Measurements from ENCODE around the gene NIPA2. TPM values are rescaled to one million over a fixed set of nuclear protein-coding genes. Genes with fewer than 3 reads are reported as not detected.

NIPA2 gene
- total and polyA plus RNA-seq, 2 of the 8 experiments (the other 6 are each of a cell fraction or from before 2014, with no cell fraction given), result 38.5 to 81.7 TPM

- no peaks in the 10 kb centered on the region for H3K27me3 ChIP-seq (replicated peaks in 1 of 4; ENCODE audit: control insufficient read depth in 3 of 4, extremely low read depth in 1 of 4, insufficient read depth in 3 of 4, low read length in 3 of 4)
- no peak overlapping the region for H2AFZ ChIP-seq (ENCODE audit: low read length)
- FAIRE-seq (no peak), DNase-seq (ENCODE audit: low read depth in 1 of 2, low spot score in 2 of 2) (no peak)
- H3K79me1 ChIP-seq (ENCODE audit: low read depth, low read length), result no peaks in the 10 kb centered on the region
- ChIA-PET CTCF (ENCODE audit: partially characterized antibody) (no interaction called here), POLR2A (ENCODE audit: partially characterized antibody) (interaction anchor here (0.7 to 1.0 kb wide), 3 partner anchors 9 to 22 kb away, joined by 3 read pairs; no protein-coding TSS in a partner anchor)
- no peaks in the 10 kb centered on the region for H3K23me2 ChIP-seq (ENCODE audit: low read depth, low read length)
- H3K36me3 ChIP-seq (ENCODE audit: control insufficient read depth in 2 of 4, insufficient read depth in 4 of 4, low read length in 3 of 4), result peaks cover 5 to 25% (median 12%) of the 10 kb centered on the region in 4 experiments
- no peak overlapping the region for H2AK5ac ChIP-seq (ENCODE audit: low read depth, low read length)
- no peaks in the 10 kb centered on the region for H4K20me1 ChIP-seq (replicated peaks in 1 of 2; ENCODE audit: control insufficient read depth in 1 of 2, insufficient read depth in 2 of 2, low read length in 2 of 2)
- no peak overlapping the region for H3K4me3 ChIP-seq (ENCODE audit: extremely low read depth in 1 of 4, insufficient read depth in 2 of 4, low read depth in 3 of 4, low read length in 4 of 4)
- H2BK20ac ChIP-seq (ENCODE audit: low read length), result no peak overlapping the region
- WGBS, 2 experiments (ENCODE audit: extremely low coverage in 1 of 2, insufficient coverage in 1 of 2, insufficient read length in 1 of 2, insufficient replicate concordance in 2 of 2, low coverage in 1 of 2, low lambda C conversion rate in 2 of 2, missing lambda C conversion rate in 1 of 2), result 91% methylated on average over 6 of the region's 6 CpGs; no CpG with 5 or more reads in 1 of the 2 experiments
- H3K27ac ChIP-seq (ENCODE audit: low read depth, low read length), result no peak overlapping the region
- no peak overlapping the region for H2BK120ac ChIP-seq (replicated peaks; ENCODE audit: low read depth, low read length)
- H3K9ac ChIP-seq (replicated peaks in 1 of 4; ENCODE audit: extremely low read depth in 1 of 4, low read depth in 3 of 4, low read length in 3 of 4), result no peak overlapping the region
- H3K18ac ChIP-seq (ENCODE audit: extremely low read depth, low read length), result no peak overlapping the region
- no peak overlapping the region for H2BK12ac ChIP-seq (ENCODE audit: low read depth, low read length)
- no peak overlapping the region for H3K4me2 ChIP-seq (ENCODE audit: insufficient read depth in 1 of 2, low read depth in 2 of 2, low read length in 2 of 2)
- H4K5ac ChIP-seq (ENCODE audit: insufficient read length, low read depth, low read length), result no peak overlapping the region
- H3K23ac ChIP-seq (ENCODE audit: insufficient read length), result no peak overlapping the region
- no peaks in the 10 kb centered on the region for H3K79me2 ChIP-seq (ENCODE audit: control insufficient read depth in 1 of 2, insufficient read depth in 2 of 2, low read length in 2 of 2)
- no peak overlapping the region for H4K91ac ChIP-seq (replicated peaks; ENCODE audit: insufficient read length, low read length)
- H2BK5ac ChIP-seq (ENCODE audit: low read depth, low read length), result no peak overlapping the region
- no peak overlapping the region for H4K8ac ChIP-seq (ENCODE audit: extremely low read depth, insufficient read depth, low read length)
- H2BK15ac ChIP-seq (ENCODE audit: low read length), result no peak overlapping the region
- H3K4me1 ChIP-seq (replicated peaks in 1 of 4; ENCODE audit: control insufficient read depth in 3 of 4, insufficient read depth in 4 of 4, low read length in 3 of 4), result peaks cover 0 to 6% (median 5%) of the 10 kb centered on the region in 4 experiments; a peak in 4 of 7 replicates
- no peaks in the 10 kb centered on the region for H3K9me3 ChIP-seq (ENCODE audit: insufficient read depth in 2 of 2, low read depth in 1 of 2, low read length in 1 of 2)
- no peak overlapping the region for H3K14ac ChIP-seq (ENCODE audit: insufficient read length)
- H3K56ac ChIP-seq (replicated peaks; ENCODE audit: insufficient read length, low read depth, low read length), result no peak overlapping the region
- no peak overlapping the region for H3K4ac ChIP-seq (replicated peaks; ENCODE audit: insufficient read length, low read depth, low read length)
- TF ChIP-seq KDM1A (IDR thresholded peaks at IDR 0.05; ENCODE audit: borderline replicate concordance, low read length) (no peak), POLR2A (IDR thresholded peaks at IDR 0.05; ENCODE audit: control extremely low read depth in 1 of 2, low read depth in 2 of 2, low read length in 2 of 2) (no peak), TEAD4 (IDR thresholded peaks at IDR 0.05; ENCODE audit: low read depth, low read length) (no peak), EP300 (IDR thresholded peaks at IDR 0.05; ENCODE audit: borderline replicate concordance in 1 of 2, low read depth in 2 of 2, low read length in 2 of 2) (no peak), TAF7 (optimal IDR thresholded peaks at IDR 0.05; ENCODE audit: borderline replicate concordance, low read depth, low read length) (no peak), TAF1 (IDR thresholded peaks at IDR 0.05; ENCODE audit: low read depth, low read length) (no peak)
- TF ChIP-seq, protein P1, sequence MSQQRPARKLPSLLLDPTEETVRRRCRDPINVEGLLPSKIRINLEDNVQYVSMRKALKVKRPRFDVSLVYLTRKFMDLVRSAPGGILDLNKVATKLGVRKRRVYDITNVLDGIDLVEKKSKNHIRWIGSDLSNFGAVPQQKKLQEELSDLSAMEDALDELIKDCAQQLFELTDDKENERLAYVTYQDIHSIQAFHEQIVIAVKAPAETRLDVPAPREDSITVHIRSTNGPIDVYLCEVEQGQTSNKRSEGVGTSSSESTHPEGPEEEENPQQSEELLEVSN (IDR thresholded peaks at IDR 0.05), result no peak
Observed at GRCh38 chr15:22871481-22872086, 33.1 kb downstream of the NIPA2 start.

All from H1 (cell line).